Esophagus squamous epithelium (tissue), 4 donors: ENCODE data around the gene LIPJ.

Experiments used
- POLR2A ChIP-seq, 4 donors: fragments of 450-650 bp; IDR thresholded peaks; one replicate each; pipeline ENCODE4 v1.6.1; 2017; ENCODE audit warnings: antibody characterized with exemption in 4 of 4, mild to moderate bottlenecking in 4 of 4, moderate library complexity in 3 of 4
- TF ChIP-seq, protein P1 (sequence below), 6 experiments: fragments of 450-650 bp in 4 of 6; fragments of 200-600 bp in 2 of 6; sonication (generic) in 2 of 6; IDR thresholded peaks; one replicate each; pipeline ENCODE4 v1.5.1; 2016 to 2019; ENCODE audit warnings: antibody characterized with exemption in 6 of 6, mild to moderate bottlenecking in 4 of 6, moderate library complexity in 4 of 6

- TF ChIP-seq, protein P1, sequence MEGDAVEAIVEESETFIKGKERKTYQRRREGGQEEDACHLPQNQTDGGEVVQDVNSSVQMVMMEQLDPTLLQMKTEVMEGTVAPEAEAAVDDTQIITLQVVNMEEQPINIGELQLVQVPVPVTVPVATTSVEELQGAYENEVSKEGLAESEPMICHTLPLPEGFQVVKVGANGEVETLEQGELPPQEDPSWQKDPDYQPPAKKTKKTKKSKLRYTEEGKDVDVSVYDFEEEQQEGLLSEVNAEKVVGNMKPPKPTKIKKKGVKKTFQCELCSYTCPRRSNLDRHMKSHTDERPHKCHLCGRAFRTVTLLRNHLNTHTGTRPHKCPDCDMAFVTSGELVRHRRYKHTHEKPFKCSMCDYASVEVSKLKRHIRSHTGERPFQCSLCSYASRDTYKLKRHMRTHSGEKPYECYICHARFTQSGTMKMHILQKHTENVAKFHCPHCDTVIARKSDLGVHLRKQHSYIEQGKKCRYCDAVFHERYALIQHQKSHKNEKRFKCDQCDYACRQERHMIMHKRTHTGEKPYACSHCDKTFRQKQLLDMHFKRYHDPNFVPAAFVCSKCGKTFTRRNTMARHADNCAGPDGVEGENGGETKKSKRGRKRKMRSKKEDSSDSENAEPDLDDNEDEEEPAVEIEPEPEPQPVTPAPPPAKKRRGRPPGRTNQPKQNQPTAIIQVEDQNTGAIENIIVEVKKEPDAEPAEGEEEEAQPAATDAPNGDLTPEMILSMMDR (IDR thresholded peaks at IDR 0.05) = no peak
- no peak for TF ChIP-seq POLR2A (IDR thresholded peaks at IDR 0.05)
These were observed 56.4 kb downstream of the LIPJ start for GRCh38 chr10:88642963-88643362.
